ACC112 (cell line): ENCODE data around the gene TMEM140.

ENCODE experiments used
- H2AFZ ChIP-seq: fragments of 200-600 bp; sonication (generic); one replicate; pipeline ENCODE4 v1.6.0; 2017; ENCODE audit warnings: antibody characterized with exemption, low read length; ENCODE audit not compliant: unreplicated experiment
- H3K27ac ChIP-seq: fragments of 200-600 bp; sonication (generic); 2 replicates; pipeline ENCODE4 v1.5.1; 2014; ENCODE audit warnings: low read depth, mild to moderate bottlenecking, antibody characterized with exemption, low read length, moderate library complexity
- H3K27me3 ChIP-seq: fragments of 200-600 bp; sonication (generic); 2 replicates; pipeline ENCODE4 v1.6.1; 2014; ENCODE audit warnings: mild to moderate bottlenecking, antibody characterized with exemption, low read length, moderate library complexity, mixed read lengths; ENCODE audit not compliant: insufficient read depth
- H3K36me3 ChIP-seq: fragments of 200-600 bp; sonication (generic); 2 replicates; pipeline ENCODE4 v1.6.1; 2016; ENCODE audit warnings: mild to moderate bottlenecking, antibody characterized with exemption, low read length, moderate library complexity, mixed read lengths; ENCODE audit not compliant: insufficient read depth
- H3K4me1 ChIP-seq: fragments of 200-600 bp; sonication (generic); one replicate; pipeline ENCODE4 v1.6.1; 2016; ENCODE audit warnings: low read length, mixed read lengths; ENCODE audit not compliant: insufficient read depth, unreplicated experiment, control insufficient read depth
- H3K4me3 ChIP-seq: fragments of 200-600 bp; sonication (generic); 2 replicates; pipeline ENCODE4 v1.5.1; 2014; ENCODE audit warnings: mild to moderate bottlenecking, low read depth, low read length
- H3K79me2 ChIP-seq: fragments of 200-600 bp; sonication (generic); one replicate; pipeline ENCODE4 v1.6.0; 2016; ENCODE audit warnings: low read length; ENCODE audit not compliant: control insufficient read depth, unreplicated experiment, insufficient read depth

TMEM140 gene

GRCh38 chr7:135184254-135184841 lies 36.5 kb downstream of the TMEM140 start:
- Histone ChIP-seq H3K36me3 (peaks cover 33% of the 10 kb centered on the region; the same call in 1 of the 2 replicates), H3K27me3 (no peaks in the 10 kb centered on the region), H3K79me2 (no peaks in the 10 kb centered on the region), H3K4me1 (no peaks in the 10 kb centered on the region), H3K4me3 (no peak overlapping the region), H3K27ac (no peak overlapping the region), H2AFZ (no peak overlapping the region)

GRCh38 chr7:135185471-135186260 lies 37.8 kb downstream of the TMEM140 start:
- H2AFZ ChIP-seq, result no peak overlapping the region
- H3K4me3 ChIP-seq, result no peak overlapping the region
- H3K36me3 ChIP-seq, result peaks cover 27% of the 10 kb centered on the region; the same call in 1 of the 2 replicates
- H3K27me3 ChIP-seq, result no peaks in the 10 kb centered on the region
- no peaks in the 10 kb centered on the region for H3K79me2 ChIP-seq
- no peaks in the 10 kb centered on the region for H3K4me1 ChIP-seq
- H3K27ac ChIP-seq, result no peak overlapping the region

GRCh38 chr7:135186261-135186540 lies 38.3 kb downstream of the TMEM140 start:
- H3K36me3 ChIP-seq, result peaks cover 24% of the 10 kb centered on the region; the same call in 1 of the 2 replicates
- no peaks in the 10 kb centered on the region for H3K79me2 ChIP-seq
- no peak overlapping the region for H2AFZ ChIP-seq
- no peaks in the 10 kb centered on the region for H3K27me3 ChIP-seq
- H3K27ac ChIP-seq, result no peak overlapping the region
- no peak overlapping the region for H3K4me3 ChIP-seq
- H3K4me1 ChIP-seq, result no peaks in the 10 kb centered on the region

- Histone ChIP-seq H3K4me3 (no peak overlapping the region), H3K4me1 (no peaks in the 10 kb centered on the region), H3K27ac (no peak overlapping the region), H3K79me2 (no peaks in the 10 kb centered on the region), H3K36me3 (peaks cover 20% of the 10 kb centered on the region; the same call in 1 of the 2 replicates), H2AFZ (no peak overlapping the region), H3K27me3 (no peaks in the 10 kb centered on the region)
Measured at GRCh38 chr7:135186841-135187253, 39.0 kb downstream of the TMEM140 start.

- Histone ChIP-seq H3K36me3 (peaks cover 4% of the 10 kb centered on the region; the same call in 1 of the 2 replicates), H2AFZ (no peak overlapping the region), H3K4me1 (no peaks in the 10 kb centered on the region), H3K4me3 (no peak overlapping the region), H3K27me3 (no peaks in the 10 kb centered on the region), H3K79me2 (no peaks in the 10 kb centered on the region), H3K27ac (no peak overlapping the region)
Measured at GRCh38 chr7:135188298-135188984, 40.6 kb downstream of the TMEM140 start.

GRCh38 chr7:135189221-135189662 lies 41.4 kb downstream of the TMEM140 start:
- H3K27ac ChIP-seq, result no peak overlapping the region
- no peaks in the 10 kb centered on the region for H3K4me1 ChIP-seq
- H3K27me3 ChIP-seq, result no peaks in the 10 kb centered on the region
- peaks cover 3% of the 10 kb centered on the region; the same call in 1 of the 2 replicates for H3K36me3 ChIP-seq
- H2AFZ ChIP-seq, result no peak overlapping the region
- H3K79me2 ChIP-seq, result no peaks in the 10 kb centered on the region
- no peak overlapping the region for H3K4me3 ChIP-seq

- Histone ChIP-seq H2AFZ (no peak overlapping the region), H3K4me1 (peaks cover 6% of the 10 kb centered on the region), H3K36me3 (peaks cover 3% of the 10 kb centered on the region; the same call in 1 of the 2 replicates), H3K27ac (no peak overlapping the region), H3K27me3 (no peaks in the 10 kb centered on the region), H3K79me2 (no peaks in the 10 kb centered on the region), H3K4me3 (no peak overlapping the region)
Measured at GRCh38 chr7:135189961-135190360, 42.1 kb downstream of the TMEM140 start.

- no peaks in the 10 kb centered on the region for H3K79me2 ChIP-seq
- no peak overlapping the region for H2AFZ ChIP-seq
- H3K4me3 ChIP-seq, result no peak overlapping the region
- H3K36me3 ChIP-seq, result no peaks in the 10 kb centered on the region
- H3K27me3 ChIP-seq, result no peaks in the 10 kb centered on the region
- H3K27ac ChIP-seq, result no peak overlapping the region
- peaks cover 6% of the 10 kb centered on the region for H3K4me1 ChIP-seq
Measured at GRCh38 chr7:135190703-135191102, 42.8 kb downstream of the TMEM140 start.

- Histone ChIP-seq H3K4me1 (peaks cover 6% of the 10 kb centered on the region), H3K79me2 (no peaks in the 10 kb centered on the region), H3K27ac (no peak overlapping the region), H3K4me3 (no peak overlapping the region), H3K36me3 (no peaks in the 10 kb centered on the region), H3K27me3 (no peaks in the 10 kb centered on the region), H2AFZ (no peak overlapping the region)
Measured at GRCh38 chr7:135192914-135193536, 45.2 kb downstream of the TMEM140 start.

- Histone ChIP-seq H3K36me3 (no peaks in the 10 kb centered on the region), H3K27me3 (no peaks in the 10 kb centered on the region), H3K4me3 (no peak overlapping the region), H3K27ac (no peak overlapping the region), H2AFZ (no peak overlapping the region), H3K79me2 (no peaks in the 10 kb centered on the region), H3K4me1 (peaks cover 6% of the 10 kb centered on the region)
Measured at GRCh38 chr7:135193615-135194081, 45.8 kb downstream of the TMEM140 start.
